GM19328 (cell line): ENCODE results near the gene DHX58.

Experiments
- ATAC-seq: cut with Tn5 transposase; IDR thresholded peaks from one replicate; pipeline ENCODE4 v1.9.1; 2021; ENCODE audit warnings: mild to moderate bottlenecking, moderate library complexity; ENCODE audit not compliant: unreplicated experiment

The DHX58 gene

DNA sequence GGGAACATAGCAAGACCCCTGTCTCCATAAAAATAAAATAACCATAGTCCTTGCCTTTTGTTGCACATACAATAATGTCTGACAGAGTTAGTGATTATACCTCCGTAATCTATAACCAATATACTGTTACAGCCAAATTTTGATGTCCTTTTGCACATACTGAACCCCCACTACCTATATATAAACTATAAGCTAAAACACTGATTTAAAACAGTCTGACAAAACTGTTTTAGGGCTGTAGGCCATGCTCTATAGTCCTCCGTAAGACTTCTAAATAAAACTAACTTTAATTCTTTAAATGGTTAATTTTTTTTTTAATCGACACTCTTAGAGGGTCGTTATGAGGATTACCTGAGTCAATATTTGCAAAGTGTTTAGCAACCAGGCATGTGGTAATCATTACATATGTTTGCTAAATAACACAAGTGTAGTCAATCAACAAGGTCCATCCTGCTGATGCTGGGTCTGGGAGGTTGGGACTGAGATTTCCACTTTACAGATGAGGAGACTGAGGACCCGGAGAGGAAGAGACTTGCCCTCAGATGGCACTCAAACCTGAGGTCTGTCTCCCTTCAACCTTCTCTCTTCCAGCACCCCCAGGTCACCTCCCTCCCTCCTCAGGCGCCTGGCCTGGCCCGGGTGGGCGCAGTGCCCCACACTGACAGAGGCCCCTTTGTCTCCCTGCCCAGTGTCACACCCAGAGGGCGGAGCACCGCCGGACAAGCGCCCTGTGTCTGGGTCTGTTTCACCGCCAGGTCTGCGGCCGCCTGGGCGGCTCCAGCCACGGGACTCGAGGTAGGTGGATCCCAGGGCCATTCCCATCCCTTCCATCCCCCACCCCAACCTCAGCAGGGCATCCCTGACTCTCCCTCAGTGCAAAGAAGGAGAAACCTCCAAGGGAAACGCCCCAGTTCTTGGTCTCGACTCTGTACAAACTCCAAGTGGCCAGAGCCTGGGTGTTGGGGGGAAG, 24.5 kb downstream of the DHX58 start:
- ATAC-seq: no peak

DNA sequence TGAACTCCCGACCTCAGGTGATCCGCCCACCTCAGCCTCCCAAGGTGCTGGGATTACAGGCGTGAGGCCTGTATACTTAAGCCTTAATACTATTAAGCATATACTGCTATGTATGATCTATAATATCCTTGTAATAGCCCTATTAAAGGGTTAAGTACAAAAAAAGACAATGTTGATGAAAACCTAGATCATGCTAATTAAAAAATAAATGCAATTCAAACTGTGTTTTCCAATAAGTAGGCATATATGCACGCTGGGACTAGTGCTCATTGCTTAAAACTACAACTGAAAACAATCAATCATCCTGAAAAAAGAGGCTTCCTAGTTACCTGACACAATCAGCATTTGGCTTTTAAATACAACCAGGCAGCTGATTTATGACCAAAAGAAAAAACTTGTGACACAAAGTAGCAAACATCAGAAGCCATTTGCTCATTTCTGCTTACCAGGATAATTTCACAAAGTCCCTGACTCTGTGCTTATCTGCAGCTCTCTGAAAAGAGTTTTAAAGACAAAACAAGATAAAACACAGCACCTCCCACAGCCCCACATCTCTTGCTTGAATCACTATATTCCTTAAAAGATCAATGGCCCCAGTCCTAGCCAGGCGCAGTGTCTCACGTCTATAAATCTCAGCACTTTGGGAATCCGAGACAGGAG, 25.3 kb downstream of the DHX58 start:
- ATAC-seq: no peak

DNA sequence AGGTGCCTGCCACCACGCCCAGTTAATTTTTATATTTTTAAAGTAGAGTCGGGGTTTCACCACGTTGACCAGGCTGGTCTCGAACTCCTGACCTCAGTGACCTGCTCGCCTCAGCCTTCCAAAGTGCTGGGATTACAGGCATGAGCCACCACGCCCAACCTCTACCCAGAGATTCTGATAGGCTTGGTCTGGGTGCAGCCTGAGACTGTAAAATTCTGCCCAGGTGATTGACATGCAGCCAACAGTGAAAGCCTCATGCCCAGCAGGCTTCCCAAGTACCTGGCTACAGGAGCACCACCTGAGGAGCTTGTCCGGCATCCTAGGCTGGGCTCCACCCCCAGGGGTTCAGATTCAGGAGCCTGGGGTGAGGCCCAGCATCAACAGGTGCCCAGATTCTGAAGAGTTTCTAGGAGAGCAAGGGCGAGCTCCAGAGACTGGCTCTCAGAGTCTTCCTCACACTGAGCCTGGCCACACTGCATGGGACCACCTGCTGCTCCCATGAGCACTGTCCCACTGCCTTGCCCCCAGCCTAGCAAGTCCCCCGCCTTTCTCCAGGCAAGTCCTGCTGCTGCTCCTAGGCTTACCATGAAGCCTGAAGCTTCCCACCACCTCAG, 30.9 kb downstream of the DHX58 start:
- no peak for ATAC-seq

DNA sequence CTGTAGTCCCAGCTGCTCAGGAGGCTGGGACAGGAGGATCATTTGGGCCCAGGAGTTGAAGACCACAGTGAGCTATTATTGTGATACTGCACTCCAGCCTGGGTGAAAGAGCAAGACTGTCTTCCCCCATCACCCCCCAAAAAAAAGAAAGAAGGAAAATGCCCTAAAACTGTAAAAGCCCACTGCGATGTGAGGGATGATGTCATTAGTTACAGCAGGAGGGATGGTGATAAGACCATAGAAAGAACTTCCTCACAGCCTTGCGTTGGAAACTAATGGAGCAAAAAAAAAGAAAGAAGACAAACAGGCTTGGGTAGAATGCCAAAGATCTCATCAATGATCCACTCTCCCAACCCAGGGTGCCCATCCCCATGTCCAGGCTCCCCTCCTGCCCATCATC, 33.0 kb downstream of the DHX58 start:
- ATAC-seq: no peak

DNA sequence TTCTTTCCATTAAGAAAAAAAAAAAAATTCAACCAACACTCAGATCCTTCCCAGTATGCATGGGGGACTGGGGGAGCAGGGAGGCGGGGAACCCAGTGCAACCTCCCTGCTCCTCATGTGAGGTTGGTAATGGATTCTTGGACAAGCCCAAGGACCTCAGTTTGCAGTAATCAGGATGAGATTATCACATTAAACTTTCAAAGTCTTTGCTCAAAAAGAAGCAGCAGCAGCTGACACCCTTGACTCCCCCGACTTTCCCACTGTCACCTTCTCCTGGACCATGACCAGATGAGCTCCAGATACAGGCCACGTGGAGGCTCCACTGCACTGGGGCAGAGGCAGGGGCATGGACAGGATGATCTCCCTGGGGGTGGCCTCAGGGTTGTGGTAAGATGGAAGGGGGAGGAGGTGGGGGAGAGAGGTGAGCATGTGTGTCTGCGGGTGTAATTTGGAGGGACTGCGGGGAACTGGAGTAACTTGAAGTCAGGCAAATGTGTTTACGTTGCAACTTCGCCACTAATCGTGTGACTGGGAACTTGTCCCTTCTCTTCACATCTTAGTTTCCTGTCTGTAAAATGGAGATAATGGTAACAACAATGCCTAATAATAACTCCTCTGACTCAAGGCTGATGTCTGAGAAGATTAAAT, 34.0 kb downstream of the DHX58 start:
- no peak for ATAC-seq

DNA sequence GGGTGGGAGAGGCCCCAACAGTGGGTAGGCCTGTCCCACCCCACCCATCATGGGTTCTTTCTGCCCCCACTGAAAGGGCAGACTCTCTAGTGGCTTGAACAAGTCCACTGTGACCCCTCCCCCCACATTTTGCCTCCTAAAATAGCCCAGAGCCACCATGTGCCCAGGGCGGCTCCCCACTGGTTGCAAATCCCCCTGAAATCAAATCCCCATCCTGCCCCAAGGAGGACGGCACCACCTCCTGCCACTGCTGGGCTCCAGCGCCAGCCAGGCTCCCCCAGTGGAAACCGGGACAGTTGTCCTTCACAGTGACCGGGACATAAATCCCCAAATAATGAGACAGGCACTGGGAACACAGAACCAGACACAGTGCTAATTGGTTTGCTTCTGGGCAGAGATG, 34.8 kb downstream of the DHX58 start:
- ATAC-seq: no peak

DNA sequence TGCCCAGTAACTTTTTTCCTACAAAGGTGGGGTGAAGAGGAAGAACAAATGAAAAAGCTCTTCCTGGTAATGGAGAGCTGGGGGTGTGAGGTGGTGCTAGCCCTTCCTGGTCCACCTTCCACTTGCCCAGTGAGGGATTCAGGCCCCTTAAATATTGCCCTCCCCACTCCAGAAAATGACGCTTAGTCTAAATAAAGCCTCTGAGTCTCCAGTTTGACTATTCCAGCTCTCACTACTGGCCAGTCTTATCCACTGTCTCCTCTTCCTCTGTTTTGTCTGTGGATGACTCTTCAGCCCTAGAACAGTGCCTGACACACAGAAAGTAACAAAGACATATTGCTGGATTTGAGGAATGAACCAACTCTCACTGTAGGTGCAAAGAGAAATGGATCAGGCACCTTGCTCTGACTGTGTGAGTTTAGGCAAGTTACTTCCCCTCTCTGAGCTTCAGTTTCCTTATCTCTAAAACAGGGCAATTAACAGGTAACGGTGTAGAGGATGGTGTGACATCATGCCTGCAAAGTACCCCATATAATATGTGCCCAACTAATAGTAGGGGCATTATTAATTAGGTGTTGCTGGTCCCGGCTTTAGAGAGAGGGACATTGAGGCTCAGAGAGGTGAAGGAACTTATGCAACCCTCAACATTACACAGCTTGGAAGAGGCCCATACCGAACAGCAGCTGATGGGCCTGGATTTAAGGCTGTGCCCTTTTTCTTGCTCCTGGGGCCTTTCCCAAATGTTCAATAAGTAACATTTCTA, 35.5 kb downstream of the DHX58 start:
- no peak for ATAC-seq

DNA sequence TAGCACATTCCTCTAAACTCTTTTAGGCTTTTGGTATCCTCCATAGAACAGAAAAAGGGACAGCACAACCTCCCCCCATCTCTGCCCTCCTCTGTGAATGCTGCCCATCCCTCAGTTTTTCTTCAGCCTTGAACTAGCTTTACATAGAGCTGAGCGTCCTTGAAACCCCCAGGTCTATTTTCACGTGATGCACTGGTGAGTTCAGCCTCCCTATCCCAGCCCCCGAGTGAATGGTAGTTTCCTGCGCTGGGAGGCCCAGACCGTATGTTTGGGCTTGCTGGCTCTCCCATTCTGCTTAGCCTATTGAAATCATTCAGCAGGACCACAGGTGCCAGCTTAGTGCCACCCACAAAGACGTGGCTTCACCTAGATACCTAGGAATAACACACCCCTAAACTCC, 36.7 kb downstream of the DHX58 start:
- no peak for ATAC-seq

DNA sequence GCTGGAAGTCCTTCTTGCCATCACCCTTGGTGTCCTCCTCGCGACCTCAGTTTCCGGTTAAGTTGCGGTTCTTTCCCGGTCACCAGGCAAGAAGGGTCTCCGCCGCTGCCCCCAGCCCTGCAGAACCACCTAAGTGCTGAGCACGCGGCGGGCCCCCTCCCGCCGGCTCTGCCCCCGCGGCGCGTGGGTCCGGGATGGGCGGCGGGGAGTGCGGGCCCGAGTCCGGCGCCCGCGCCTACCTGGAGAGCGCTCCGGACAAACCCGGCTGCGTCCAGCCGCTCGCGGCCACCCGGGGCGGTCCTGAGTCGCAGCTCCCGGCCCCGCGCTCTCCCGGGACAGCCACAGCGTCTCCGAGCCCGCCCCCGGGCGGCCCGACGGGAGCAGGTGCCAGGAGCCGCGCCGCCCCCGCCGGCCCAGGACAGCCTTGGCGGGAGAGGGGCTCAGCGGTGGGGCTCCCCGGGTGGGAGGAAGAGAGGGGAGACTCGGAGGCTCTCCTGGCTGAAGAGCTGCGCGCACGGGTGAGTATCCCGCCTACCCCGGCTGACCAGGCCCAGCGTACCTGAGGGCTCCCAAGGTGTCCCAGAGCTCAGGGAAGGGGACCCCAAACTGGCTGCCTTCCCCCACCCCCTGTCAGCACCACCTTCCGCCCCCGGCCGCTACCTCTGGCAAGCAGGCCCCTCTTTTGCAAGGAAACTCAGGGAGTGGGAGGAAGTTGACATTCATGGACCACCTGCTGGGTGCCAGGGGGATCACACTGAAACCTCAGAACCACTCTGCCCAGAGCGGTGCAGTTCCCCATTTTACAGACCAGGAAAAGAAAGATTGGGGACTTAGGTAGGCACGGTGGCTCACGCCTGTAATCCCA, 40.0 kb downstream of the DHX58 start:
- no peak for ATAC-seq

DNA sequence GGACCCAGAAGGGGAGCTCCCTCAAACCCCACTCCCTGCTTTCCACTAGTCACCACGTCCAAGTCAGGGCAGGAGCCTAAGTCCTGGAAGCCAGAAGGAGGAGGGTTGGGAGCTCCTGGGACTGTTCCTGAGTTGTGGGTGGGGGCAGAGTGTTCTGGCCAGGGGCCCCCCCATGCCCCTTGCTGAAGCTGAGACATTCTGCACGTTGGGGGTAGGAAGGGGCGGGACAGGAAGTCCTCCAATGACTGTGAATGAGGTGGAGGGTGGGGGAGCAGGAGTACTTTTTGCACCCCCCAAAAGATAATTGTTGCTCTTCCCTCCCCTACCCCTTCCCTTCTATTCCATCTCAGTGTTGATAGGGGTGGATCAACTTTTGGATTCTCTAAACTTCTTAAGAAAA, 40.7 kb downstream of the DHX58 start:
- no peak for ATAC-seq

DNA sequence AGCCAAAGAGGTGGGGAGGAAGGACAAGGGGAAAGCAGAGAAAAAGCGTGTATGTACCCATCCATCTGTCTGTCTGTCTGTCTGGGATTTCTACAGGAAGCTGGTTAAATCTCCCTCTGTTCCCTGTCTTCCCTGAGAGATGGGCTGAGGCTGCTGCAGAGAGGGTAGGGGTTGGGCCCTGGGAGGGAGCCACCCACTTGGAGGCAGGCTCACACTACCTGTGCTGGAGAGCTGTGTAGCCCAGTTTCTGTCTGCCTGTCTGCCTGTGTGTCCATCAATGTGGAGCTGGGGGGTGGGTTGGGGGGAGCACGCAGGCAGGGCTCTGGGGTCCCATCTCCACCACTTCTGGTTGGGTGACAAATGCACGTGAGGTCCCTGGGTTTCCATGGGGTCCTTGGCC, 43.5 kb downstream of the DHX58 start:
- no peak for ATAC-seq

DNA sequence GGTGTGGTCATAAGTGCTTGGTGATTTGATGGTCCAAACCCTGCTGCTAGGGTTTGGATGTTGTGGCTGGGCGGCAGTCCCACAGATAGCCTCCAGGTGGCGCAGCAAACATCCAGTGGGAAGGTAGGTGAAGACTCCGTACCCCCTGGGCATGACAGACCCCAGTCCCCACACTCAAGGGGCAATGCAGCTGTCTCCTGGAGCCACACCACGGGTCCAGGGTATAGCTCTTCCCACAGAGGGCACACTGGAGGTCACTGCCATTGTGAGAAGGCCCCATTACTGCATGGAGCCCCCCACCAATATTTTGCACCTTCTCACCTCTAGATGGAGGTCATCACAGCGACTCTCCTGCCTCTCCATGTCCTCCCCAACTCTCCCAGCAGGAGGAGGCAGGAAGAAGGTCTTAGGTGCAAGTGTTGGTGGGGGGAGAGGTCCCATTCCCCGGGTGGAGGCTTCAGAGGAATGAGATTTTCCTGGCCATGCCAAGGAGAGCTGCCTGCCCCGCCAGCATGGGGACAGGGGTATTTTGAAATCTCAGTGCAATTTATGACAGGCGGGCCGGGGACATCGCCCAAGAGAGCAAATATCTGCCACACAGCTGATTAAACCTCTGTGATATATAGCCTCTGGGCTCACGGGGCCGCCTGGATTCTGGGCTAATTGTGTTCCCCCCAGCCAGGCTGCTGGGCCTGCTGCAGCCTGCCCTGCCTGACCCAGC, 45.0 kb downstream of the DHX58 start:
- ATAC-seq: no peak

DNA sequence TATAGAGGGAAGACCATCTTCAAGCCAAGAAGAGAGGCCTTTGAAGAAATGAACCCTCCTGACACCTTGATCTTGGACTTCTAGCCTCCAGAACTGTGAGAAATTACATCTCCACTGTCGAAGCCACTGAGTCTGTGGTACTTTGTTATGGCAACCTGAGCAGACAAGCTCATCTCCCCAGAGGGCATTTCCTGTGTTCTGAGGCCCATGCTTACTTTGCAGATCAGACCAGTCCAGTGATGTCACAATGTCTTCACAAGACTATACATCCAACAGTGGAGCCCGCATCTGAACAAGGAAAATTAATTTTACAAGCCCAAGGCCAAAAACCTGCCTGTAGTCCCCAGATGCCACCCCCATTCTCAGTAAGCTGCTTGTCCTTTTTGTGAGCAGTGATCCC, 47.3 kb downstream of the DHX58 start:
- no peak for ATAC-seq

DNA sequence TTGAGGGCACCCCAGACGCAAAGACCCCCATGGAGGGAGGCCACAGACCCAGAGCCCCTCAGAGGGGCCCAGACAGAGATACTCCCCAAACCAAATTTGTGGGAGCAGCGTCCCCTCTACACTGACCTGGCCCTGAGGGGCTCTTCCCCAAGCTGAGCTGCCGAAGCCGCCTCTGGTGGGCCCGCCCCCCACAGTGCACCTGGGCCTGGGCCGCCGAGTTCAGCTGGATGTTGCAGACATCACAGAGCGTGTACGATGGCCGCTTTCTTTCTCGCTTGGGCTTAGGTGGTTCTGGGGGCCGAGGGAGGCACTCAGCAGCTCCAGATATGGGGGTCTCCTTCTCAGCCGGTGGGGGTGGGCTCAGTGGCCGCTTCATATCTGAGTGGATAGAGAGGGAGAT, 49.8 kb downstream of the DHX58 start:
- no peak for ATAC-seq

DNA sequence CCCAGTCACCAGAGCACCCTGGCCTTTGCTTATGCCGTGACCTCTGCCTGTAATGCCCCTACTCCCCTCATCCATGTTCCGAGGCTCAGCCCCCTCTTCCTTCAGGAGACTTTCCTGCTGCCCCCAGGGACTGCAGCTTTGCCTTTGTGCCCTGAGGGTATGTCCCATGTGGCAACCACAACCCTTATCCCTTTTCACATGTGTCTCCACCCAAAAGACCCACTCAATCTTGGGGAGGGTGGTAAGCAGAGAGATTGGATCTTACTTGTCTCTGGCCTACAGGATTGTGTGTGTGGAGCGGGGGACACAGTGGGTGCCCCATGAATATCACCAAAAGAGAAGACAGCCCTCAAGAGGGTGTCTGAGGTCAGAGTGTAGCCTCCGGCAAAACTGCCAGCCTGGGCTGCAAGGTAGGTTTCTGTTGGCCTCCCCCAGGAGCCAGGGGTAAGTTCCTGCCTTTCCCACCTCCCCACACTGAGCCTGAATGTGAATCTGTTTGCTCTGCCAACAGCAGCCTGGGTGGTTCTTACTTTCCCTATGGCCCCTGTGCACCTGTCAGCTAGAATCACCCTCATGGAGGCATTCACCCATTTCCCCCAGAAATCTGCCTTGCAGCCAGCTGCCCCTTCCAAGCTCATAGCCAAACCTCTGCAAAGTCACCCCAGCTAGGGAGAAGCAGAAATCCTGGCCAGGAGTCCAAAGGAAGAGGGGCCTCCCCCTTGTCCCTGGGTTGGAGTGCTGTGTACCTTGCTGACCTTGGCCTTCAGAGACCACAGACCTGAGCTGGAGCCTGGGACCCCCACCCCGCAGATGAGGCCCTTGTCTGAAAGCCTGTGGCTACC, 50.6 kb downstream of the DHX58 start:
- no peak for ATAC-seq

DNA sequence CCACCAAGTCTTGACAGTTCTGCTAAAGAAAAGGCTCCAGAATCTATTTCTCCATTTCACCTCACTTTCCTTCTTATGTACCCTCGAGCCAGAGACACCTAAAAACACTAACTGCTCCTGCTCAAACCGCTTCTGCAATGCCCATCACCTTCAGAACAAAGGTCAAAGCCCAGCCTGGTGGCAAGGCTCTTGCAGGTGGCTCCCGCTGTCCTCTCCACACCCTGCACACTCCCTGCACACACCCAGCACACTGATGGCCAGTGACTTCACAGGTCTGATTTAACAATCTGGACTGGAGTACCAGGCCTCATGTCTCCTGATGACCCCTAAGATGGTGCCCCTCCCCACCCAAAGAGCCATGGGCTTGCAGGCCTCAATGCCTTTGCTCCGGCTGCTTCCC, 52.3 kb downstream of the DHX58 start:
- ATAC-seq: no peak

DNA sequence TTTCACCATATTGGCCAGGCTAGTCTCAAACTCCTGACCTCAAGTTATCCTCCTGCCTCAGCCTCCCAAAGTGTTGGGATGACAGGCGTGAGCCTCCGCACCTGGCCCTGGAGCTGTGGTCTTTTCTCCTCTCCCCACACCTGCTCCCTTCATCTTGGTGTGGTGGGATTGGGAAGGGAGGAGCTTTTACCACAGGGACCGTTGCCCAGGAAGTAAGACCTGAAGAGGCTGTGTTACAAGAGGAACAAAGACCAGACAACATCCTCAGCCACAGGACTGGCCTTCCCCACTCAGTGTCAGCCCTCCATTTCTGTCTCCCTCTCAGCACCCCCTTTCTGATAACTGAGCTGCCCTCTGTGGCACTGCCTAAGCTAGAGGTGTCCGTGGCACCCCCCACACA, 52.7 kb downstream of the DHX58 start:
- ATAC-seq: no peak

DNA sequence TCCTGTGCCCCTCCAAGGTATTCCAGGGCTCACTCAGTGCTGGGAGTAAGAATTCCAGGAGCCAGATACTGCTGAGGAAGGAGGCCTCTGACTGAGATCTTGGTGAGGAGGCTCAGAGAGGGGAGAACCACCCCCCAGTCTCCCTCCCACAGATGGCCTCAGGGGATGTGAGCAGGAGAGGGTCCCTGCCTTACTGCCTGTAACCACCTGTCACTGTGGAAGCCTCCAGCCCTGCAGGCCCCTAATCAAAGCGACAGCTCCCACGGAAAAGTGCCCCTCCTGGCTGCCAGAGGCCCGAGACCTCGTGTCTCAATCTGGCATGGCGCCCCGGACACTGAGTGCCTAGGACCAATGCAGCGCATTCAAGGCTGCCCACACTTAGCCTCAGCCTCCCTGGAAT, 54.5 kb downstream of the DHX58 start:
- no peak for ATAC-seq
